HG02970 (cell line): Measurements from ENCODE around the gene ZMYM2.

Experiments used
- ATAC-seq: cut with Tn5 transposase; IDR thresholded peaks from one replicate; pipeline ENCODE4 v1.9.1; 2021; ENCODE audit warnings: mild to moderate bottlenecking, moderate library complexity, moderate number of reproducible peaks; ENCODE audit not compliant: unreplicated experiment, low FRiP score

Gene ZMYM2

GRCh38 chr13:20130652-20131051 is 172.1 kb downstream of the ZMYM2 start:
- ATAC-seq: no peak

DNA sequence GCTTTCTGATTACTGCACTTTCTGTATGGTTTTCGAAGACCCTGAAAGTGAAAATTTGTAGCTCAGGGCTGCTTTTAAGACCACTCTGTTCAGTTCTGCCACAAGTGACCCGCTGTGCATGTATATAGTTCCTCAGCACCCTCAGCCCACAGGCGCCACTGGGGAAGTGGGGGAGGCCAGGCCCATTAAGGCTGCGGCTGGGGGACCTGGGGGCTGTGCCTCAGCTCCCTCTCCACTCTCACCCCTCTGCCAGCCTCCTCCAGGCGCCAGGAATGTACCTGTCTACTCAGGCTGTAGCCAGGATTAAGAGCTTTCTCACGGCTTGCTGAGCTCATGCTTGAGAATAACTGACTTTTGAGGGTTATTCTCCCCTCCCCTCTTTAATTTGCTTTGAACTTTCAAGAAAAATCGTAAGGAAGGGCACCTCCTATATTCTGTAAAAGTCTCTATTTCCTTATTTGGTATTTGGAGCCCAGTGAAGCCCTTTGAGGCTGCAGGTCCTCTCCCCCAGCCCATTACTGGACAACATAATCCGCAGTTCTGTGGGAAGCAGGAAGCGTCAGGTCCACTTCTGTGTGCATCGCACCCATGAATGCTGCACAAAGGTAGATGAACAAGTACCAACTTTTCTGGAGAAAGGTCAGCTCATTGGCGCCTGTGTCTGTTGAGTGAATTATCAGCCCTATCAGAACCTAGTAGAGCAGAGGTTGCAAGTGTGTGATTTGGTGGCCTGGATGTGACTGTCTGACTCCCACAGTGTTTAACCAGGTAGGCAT is 172.7 kb downstream of the ZMYM2 start:
- ATAC-seq: no peak

DNA sequence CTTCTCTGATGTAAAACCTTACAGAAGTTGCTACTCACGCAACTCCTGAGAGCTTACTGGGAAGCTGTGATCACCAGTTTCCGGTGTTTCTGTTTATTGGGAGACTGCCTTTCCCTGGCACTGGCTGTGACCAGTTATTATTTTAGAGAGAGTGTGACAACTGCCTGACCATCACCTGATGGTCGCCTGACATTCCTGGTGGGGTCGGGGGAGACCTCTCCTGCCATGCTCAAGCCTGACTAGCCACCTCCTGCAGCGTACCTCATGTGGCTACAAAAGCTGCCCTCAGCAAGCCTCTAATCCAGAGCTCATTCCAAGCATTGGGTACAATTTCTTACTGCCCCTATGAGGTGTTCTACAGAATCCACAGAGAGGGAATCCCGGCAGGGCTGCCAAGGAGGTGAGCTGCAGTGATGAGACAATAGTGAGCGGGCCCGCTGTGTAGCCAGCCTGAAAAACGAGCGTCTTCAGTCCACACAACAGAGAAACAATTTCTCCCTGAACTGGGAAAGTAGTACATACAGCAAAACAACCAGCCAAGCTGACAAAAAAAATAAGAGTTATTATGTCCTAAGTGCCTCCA is 173.6 kb downstream of the ZMYM2 start:
- ATAC-seq: no peak

- ATAC-seq: no peak
These were observed 176.2 kb downstream of the ZMYM2 start for GRCh38 chr13:20134732-20135131.

- no peak for ATAC-seq
These were observed 178.5 kb downstream of the ZMYM2 start for GRCh38 chr13:20136781-20137703.

- ATAC-seq: no peak
These were observed 179.3 kb downstream of the ZMYM2 start for GRCh38 chr13:20137875-20138274.

DNA sequence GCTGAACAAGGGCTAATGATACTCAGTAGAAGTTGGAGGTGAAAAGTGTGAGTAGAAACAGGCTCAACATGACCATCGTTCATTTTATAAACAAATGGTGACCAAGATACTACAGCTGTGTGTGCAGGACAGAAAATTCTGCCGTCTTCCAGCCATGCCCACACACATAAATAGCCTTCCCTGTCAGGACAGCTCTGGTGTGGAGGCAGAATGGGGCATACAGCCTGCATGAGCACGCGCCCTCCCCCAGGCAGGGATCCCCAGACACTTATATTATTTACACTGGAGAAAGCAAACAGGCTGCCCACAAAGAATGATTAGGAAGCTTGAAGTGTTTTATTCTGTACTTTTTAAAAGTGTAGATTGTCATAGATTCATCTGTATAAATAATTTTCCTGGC is 182.0 kb downstream of the ZMYM2 start:
- ATAC-seq: no peak
